ENCODE data around the gene IGF2BP2. TPM values are rescaled to one million over a fixed set of nuclear protein-coding genes. Genes with fewer than 3 reads are reported as not detected.

The IGF2BP2 gene
- total RNA-seq = 1.6 and 2.4 TPM in 2 replicates

GRCh38 chr3:185825006-185825638, at the start of gene IGF2BP2:
Gene IGF2BP2 (minus strand): TSS chr3:185825042. CDS start chr3:185824960, 82 bp downstream.

Other genes starting within 250 kb of the IGF2BP2 start
- gene SENP2, start 238.7 kb downstream of the IGF2BP2 start, total RNA-seq = 41.0 and 48.6 TPM in 2 replicates
- 169 TPM in 2 replicates for gene TRA2B, start 113.0 kb upstream of the IGF2BP2 start, total RNA-seq

All from aortic smooth muscle cell (primary cell).